Esophagus muscularis mucosa (tissue), 4 donors: ENCODE results near the gene RNF213. TPM values are rescaled to one million over a fixed set of nuclear protein-coding genes. Genes with fewer than 3 reads are reported as not detected.
A peak's percentile ranks its signal among the peaks of the same experiment; 100 is the strongest.

Experiments used
- DNase-seq: peaks from one replicate; pipeline ENCODE4 v3.0.0-alpha.2; 2017; ENCODE audit errors: extremely low spot score
- H3K27ac ChIP-seq, 4 donors: fragments of 200-600 bp; sonication (generic); replicated peaks in 1 of 4; 1 replicate in 3 of 4; 2 replicates in 1 of 4; pipeline ENCODE4 v1.5.1; 2016 to 2019; ENCODE audit warnings: mild to moderate bottlenecking in 1 of 4
- H3K27me3 ChIP-seq, 4 donors: fragments of 200-600 bp; sonication (generic); one replicate each; pipeline versions ENCODE4 v1.5.1 to v1.6.0; 2016 to 2019
- H3K36me3 ChIP-seq, 4 donors: fragments of 200-600 bp; sonication (generic); one replicate each; pipeline ENCODE4 v1.5.1; 2016 to 2019
- H3K4me1 ChIP-seq, 4 donors: fragments of 200-600 bp; sonication (generic); one replicate each; pipeline ENCODE4 v1.5.1; 2016 to 2019
- H3K4me3 ChIP-seq, 4 donors: fragments of 200-600 bp; sonication (generic); 1 replicate in 2 of 4; 2 replicates in 2 of 4; pipeline ENCODE4 v1.5.1; 2016 to 2019; ENCODE audit warnings: mild to moderate bottlenecking in 4 of 4, moderate library complexity in 1 of 4
- H3K9me3 ChIP-seq, 4 donors: fragments of 200-600 bp; sonication (generic); 1 replicate in 3 of 4; 2 replicates in 1 of 4; pipeline ENCODE4 v1.5.1; 2016 to 2019
- EP300 ChIP-seq: sonication (generic); formaldehyde crosslinking; IDR thresholded peaks from one replicate; pipeline ENCODE4 v1.6.1; 2017; ENCODE audit warnings: antibody characterized with exemption
- POLR2A ChIP-seq: fragments of 450-650 bp; IDR thresholded peaks from one replicate; pipeline ENCODE4 v1.6.1; 2017; ENCODE audit warnings: antibody characterized with exemption, moderate library complexity, mild to moderate bottlenecking, low read depth
- POLR2AphosphoS5 ChIP-seq, 2 donors: sonication (generic); formaldehyde crosslinking; IDR thresholded peaks; one replicate each; pipeline ENCODE4 v1.6.1; 2017; ENCODE audit warnings: antibody characterized with exemption in 2 of 2
- WGBS: methylation state at CpG from one replicate; pipeline ENCODE4 v1.1.5; 2018; 5-methylcytosine and 5-hydroxymethylcytosine counted together
- intact Hi-C: fragments of 100-400 bp; cut with DNase I; formaldehyde crosslinking; loops from one replicate; pipeline ENCODE4 v1.15.1; 2023
- total RNA-seq, 4 donors: library from RNA; depleted of rRNA; stranded (reverse); fragments of >200 nt; gene quantifications; one replicate each; pipeline versions ENCODE4 v1.1.0 to v1.2.1, GENCODE V29; 2016
- TF ChIP-seq, protein P1 (sequence below), 3 experiments: fragments of 200-600 bp in 2 of 3; fragments of 450-650 bp in 1 of 3; sonication (generic) in 2 of 3; IDR thresholded peaks; one replicate each; pipeline ENCODE4 v1.5.1; 2017 to 2019; ENCODE audit warnings: antibody characterized with exemption in 3 of 3, mild to moderate bottlenecking in 2 of 3, moderate library complexity in 1 of 3

The RNF213 gene
- total RNA-seq, 4 donors from 2014 or later, result 55.8 to 85.7 (median 75.9) TPM

DNA sequence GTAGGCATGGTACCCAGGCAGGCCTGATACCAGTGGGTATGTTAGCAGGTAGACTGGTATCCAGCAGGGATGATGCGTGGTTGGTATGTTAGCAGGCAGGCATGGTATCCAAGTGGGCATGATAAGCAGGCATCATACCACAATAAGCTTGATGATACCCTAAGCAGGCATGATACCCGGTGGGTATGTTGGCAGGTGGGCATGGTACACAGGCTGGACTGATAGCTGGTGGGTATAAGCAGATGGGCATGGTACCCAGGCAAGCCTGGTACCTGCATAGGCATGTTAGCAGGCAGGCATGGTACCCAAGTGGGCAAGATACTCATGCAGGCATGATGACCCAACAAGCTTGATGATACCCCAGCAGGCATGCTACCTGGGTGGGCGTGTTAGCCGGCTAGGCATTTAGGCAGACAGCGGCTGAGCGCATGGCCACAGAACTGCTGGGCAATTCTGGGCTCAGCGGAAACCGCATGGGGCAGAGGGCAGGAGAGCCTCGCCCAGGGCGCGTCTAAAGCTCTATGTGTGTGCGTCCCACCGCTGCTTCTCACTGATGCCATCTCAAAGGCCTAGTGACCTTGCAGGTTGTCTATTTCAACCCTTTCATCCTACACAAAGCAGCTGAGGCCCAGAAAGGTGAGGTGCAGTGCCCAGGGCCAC is 42.8 kb upstream of the RNF213 start:
- Histone ChIP-seq H3K36me3 (peaks cover 8 to 54% (median 46%) of the 10 kb centered on the region in 4 donors), H3K4me3 (no peak overlapping the region), H3K9me3 (no peaks in the 10 kb centered on the region), H3K27me3 (no peaks in the 10 kb centered on the region), H3K4me1 (peaks cover 15 to 39% (median 37%) of the 10 kb centered on the region in 4 donors), H3K27ac (no peak overlapping the region)
- no peak for DNase-seq
- intact Hi-C loops, result loop anchor here (5.0 kb wide), 1 partner anchor 66 kb away; no protein-coding TSS in a partner anchor
- TF ChIP-seq POLR2AphosphoS5 (IDR thresholded peaks at IDR 0.05) (no peak), POLR2A (no peak), EP300 (no peak)
- TF ChIP-seq, protein P1, sequence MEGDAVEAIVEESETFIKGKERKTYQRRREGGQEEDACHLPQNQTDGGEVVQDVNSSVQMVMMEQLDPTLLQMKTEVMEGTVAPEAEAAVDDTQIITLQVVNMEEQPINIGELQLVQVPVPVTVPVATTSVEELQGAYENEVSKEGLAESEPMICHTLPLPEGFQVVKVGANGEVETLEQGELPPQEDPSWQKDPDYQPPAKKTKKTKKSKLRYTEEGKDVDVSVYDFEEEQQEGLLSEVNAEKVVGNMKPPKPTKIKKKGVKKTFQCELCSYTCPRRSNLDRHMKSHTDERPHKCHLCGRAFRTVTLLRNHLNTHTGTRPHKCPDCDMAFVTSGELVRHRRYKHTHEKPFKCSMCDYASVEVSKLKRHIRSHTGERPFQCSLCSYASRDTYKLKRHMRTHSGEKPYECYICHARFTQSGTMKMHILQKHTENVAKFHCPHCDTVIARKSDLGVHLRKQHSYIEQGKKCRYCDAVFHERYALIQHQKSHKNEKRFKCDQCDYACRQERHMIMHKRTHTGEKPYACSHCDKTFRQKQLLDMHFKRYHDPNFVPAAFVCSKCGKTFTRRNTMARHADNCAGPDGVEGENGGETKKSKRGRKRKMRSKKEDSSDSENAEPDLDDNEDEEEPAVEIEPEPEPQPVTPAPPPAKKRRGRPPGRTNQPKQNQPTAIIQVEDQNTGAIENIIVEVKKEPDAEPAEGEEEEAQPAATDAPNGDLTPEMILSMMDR (IDR thresholded peaks at IDR 0.05), result no peak
- WGBS, result 100% methylated on average over 2 of the region's 13 CpGs

DNA sequence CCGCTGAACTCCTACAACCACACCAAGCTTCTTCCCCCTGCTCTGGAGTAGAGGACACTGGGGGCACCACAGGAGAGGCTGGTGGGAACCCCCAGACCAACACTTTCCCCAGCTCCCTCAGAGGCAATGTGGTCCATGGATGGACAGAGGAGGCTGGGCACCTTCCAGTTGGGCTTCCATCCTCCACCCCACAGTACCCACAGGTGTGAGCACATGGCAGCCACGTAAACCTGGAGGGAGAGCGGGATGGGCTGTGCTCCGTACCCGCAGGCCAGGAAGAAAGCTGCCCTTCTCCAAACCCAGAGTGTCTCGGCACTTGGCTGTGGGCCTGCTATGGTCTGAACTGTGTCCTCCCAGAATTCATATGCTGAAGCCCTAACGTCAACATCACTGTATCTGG is 42.3 kb upstream of the RNF213 start:
- Histone ChIP-seq H3K27ac (peak overlapping the region in 1 of 4 donors; percentile 4), H3K36me3 (peaks cover 8 to 53% (median 43%) of the 10 kb centered on the region in 4 donors)

DNA sequence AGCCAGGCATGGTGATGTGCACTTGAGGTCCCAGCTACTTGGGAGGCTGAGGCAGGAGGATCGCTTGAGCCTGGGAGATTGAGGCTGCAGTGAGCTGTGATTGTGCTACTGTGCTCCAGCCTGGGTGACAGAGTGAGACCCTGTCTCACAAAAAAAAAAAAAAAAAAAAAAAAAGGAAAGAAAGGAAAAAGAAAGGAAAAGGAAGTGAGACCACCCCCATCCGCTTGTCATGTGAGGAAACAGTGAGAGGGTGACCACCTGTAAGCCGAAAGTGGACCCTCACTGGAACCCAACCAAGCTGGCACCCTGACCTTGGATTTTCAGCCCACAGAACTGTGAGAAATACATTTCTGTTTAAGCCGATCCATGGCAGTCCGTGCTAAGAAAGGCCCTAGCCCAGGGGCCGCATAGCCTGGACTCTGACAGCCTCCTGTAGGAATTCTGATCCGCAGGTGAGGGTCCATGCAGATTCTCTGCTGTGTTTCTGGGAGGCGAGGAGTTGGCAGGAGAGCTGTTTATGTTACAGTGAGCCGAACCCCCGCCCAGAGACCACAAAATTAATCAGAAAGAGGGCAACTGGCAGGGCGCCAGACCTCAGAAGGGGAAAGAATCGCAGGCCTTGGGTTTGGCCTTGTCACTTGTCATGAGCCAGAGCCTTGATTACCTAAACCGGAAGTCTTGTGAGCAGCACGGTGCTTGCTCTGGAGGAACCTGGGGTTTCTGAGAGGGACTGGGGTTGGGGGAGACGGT is 41.5 kb upstream of the RNF213 start:
- 28% methylated on average over 15 of the region's 15 CpGs for WGBS
- Histone ChIP-seq H3K4me3 (peak overlapping the region; percentile 84 to 100 (median 98)), H3K36me3 (peaks cover 8 to 48% (median 36%) of the 10 kb centered on the region in 4 donors), H3K27me3 (no peaks in the 10 kb centered on the region), H3K4me1 (peaks cover 15 to 48% (median 44%) of the 10 kb centered on the region in 4 donors), H3K9me3 (no peaks in the 10 kb centered on the region), H3K27ac (peak overlapping the region; percentile 79 to 91 (median 89))
- TF ChIP-seq POLR2AphosphoS5 (IDR thresholded peaks at IDR 0.05), result peak in 1 of 2 donors; percentile 64
- TF ChIP-seq EP300, result no peak
- TF ChIP-seq, protein P1 (IDR thresholded peaks at IDR 0.05), result no peak
- peak; percentile 93 for DNase-seq
- intact Hi-C loops, result loop anchor here (5.0 kb wide), 1 partner anchor 67 kb away; no protein-coding TSS in a partner anchor

More for the DNA sequence above, 42.3 kb upstream of the RNF213 start:
- peaks cover 15 to 42% (median 42%) of the 10 kb centered on the region in 4 donors for H3K4me1 ChIP-seq
- no peaks in the 10 kb centered on the region for H3K9me3 ChIP-seq
- intact Hi-C loops, result loop anchor here (5.0 kb wide), 1 partner anchor 66 kb away; no protein-coding TSS in a partner anchor
- TF ChIP-seq POLR2AphosphoS5 (IDR thresholded peaks at IDR 0.05), result no peak
- no peak for TF ChIP-seq POLR2A
- TF ChIP-seq, protein P1 (IDR thresholded peaks at IDR 0.05), result no peak
- no peak for TF ChIP-seq EP300
- H3K27me3 ChIP-seq, result no peaks in the 10 kb centered on the region
- DNase-seq, result no peak
- WGBS, result 93% methylated on average over 5 of the region's 7 CpGs
- no peak overlapping the region for H3K4me3 ChIP-seq

DNA sequence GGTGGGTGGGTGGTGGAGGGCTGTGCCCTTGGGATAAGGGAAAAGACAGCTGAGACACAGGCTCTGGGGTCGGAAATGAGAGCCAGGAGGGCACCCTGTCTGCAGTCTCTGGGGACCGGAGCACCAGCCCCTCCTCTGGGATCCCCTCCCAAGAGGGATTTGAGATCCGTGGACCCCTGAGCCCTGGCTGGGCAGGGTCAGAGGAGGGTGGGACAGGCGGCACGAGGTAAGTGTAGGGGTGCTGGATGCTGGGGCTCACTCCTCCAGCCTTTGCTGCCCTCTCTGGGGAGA is 40.9 kb upstream of the RNF213 start:
- Histone ChIP-seq H3K27me3 (no peaks in the 10 kb centered on the region), H3K36me3 (peaks cover 5 to 44% (median 31%) of the 10 kb centered on the region in 4 donors), H3K4me3 (peak overlapping the region; percentile 84 to 100 (median 98)), H3K9me3 (no peaks in the 10 kb centered on the region), H3K4me1 (peaks cover 15 to 48% (median 44%) of the 10 kb centered on the region in 4 donors), H3K27ac (peak overlapping the region; percentile 79 to 91 (median 89))
- 5% methylated on average over 2 of the region's 5 CpGs for WGBS
- DNase-seq, result no peak
- intact Hi-C loops, result loop anchor here (2.0 to 5.0 kb wide), 2 partner anchors 41 to 67 kb away; partner anchors contain the start of gene RNF213
- TF ChIP-seq EP300 (no peak), POLR2AphosphoS5 (IDR thresholded peaks at IDR 0.05) (no peak), POLR2A (no peak)
- TF ChIP-seq, protein P1 (IDR thresholded peaks at IDR 0.05), result no peak
